HuH-7 (cell line): ENCODE results near the gene MDM1.

ENCODE experiments used
- DNase-seq: peaks from one replicate; pipeline ENCODE4 v3.0.0; 2011; ENCODE audit warnings: low spot score

The MDM1 gene

DNA sequence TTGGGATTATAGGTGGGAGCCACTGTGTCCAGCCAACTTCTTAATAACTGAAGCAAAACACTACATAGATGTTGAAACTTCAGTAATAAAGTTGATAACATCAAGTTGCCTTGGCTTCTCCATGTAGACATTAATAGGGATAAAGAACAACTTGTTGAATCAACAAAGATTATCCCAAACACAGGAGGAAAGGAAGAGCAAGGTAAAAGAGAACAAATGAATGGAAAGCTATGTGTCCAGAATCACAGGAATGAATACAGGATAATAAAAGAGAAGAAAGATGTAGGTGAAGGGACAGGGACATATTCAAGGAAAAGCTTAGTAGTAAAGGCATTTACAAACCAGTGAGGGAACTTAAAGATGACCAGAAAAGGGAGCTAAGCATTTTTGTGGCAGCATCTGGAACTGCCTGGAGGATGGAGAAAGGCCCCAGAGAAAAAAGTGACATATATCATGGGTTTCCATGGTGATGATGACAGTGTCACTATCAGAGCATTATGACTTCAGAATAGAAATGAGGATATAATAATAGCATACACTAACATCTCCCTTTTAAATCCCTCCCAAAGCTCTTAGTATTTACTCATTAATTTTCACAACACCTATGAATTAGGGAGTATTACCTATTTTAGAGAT lies 24.0 kb upstream of the MDM1 start:
- DNase-seq = no peak

DNA sequence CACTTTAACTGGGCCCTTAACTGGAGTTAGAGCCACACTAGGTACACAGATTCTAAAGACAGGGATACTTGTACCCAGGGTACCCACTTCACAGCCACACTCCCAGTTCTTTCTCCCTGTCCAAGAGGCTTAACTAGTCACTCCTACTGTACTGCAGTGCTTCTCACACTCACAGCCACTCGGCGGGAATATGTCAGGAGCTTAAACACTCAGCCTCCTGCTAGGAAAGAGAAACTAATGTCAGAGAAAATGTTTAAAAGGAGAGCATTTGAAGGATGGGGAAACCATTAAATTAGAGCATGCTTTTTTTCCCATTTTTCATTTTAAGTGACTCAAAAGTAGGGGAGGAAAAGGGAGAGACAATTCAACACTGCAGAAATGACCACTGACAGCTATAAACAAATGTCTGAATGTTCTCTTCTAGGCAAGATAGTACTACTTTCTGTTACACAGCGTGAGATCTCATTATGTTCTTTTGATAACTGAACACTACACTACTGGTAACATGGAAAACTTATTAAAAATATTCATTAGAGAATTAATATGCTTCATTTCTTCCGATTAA lies 22.9 kb upstream of the MDM1 start:
- DNase-seq = no peak

GRCh38 chr12:68352067-68352466 lies 19.9 kb upstream of the MDM1 start:
- no peak for DNase-seq

- no peak for DNase-seq
These were observed 18.6 kb upstream of the MDM1 start for GRCh38 chr12:68350753-68351152.

DNA sequence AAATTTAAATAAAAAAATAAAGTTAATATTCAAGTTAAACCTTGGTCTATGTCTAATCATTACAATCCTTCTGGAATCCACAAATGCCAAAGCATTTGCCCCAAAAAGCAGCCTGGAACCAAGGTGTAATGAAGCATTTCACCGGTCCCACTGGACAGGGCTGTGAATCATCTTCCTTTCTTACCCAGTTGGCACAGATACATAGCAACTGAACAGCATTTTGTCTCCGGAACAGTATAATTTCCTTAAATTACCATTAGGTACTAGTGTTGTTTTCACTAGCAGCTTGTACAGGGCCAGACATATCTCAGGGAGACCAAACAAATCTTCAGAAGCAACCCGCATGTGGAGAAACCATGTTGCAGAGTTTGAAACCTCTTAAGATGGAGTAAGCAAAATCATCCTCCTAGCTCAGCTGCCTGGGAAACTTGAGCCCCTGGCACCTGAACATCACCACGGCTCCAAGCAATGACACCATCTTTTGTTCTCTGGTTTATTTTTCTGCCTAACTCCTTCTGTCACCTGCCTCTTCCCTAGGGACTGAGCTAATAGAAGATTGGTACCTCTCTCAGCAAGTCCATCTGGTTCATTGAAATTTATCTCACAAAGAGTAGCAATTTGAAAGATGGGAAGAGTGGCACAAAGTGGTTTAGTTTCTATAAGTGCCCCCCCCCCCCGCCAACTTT lies 17.9 kb upstream of the MDM1 start:
- DNase-seq = no peak

DNA sequence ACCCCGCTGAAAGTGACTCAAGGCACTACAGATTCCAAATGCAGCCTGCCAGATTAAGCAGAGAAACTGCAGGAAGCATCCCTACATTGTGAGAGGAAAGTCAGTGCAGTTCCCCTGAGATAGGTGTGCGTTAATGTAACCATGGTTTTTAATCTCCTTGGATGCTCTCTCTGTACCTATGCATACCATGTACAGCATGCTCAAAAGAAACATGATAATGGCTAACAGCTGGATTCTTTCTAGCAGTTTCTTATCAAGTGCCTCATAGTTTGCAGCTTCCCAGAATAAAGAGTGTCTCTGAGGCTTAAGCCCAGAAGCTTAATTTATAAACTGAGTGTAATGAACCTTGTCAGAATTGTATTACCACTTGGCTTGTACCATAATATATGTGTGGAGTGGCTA lies 17.1 kb upstream of the MDM1 start:
- DNase-seq = no peak

- no peak for DNase-seq
These were observed 16.3 kb upstream of the MDM1 start for GRCh38 chr12:68348419-68348818.

- no peak for DNase-seq
These were observed 13.6 kb upstream of the MDM1 start for GRCh38 chr12:68345763-68346162.

- DNase-seq = no peak
These were observed 12.0 kb upstream of the MDM1 start for GRCh38 chr12:68344126-68344525.

DNA sequence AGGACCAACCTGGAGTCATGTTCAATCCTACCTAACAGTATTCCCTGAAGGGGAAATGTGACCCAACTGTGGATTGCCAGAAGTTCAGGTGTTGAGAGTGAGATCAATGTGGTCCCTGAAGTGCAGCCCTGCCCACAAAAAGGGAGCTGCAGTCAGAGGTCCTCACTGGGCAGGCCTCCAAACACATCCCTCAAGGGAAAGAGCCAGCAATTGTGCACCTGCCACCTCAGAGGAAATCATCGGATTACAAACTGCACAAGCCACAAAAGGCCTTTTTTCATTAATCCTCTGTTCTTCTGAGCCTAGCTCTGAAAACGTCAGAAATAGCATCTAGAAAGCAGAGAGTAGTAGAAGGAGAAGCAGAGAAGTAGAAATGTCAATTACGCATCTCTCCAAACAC lies 10.8 kb upstream of the MDM1 start:
- DNase-seq = no peak

DNA sequence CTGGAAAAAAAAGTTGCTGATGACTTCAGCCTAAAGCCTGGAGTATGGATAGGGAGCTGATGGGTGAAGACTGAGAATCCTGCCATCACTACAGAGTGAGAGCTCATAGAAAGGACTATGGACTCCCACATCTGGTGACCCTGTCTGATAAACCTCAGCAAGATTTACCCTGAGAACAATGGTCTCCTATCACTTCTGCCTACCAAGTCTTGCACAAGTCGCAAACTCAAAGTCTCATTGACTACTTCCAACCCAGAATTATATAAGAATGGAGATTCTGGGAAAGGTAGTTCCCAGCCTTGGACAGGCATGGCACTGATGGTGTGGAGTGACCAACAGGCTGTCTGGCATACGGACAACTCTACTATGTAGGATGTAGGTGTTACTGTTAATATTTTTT lies 9.7 kb upstream of the MDM1 start:
- DNase-seq = peak; percentile 18

DNA sequence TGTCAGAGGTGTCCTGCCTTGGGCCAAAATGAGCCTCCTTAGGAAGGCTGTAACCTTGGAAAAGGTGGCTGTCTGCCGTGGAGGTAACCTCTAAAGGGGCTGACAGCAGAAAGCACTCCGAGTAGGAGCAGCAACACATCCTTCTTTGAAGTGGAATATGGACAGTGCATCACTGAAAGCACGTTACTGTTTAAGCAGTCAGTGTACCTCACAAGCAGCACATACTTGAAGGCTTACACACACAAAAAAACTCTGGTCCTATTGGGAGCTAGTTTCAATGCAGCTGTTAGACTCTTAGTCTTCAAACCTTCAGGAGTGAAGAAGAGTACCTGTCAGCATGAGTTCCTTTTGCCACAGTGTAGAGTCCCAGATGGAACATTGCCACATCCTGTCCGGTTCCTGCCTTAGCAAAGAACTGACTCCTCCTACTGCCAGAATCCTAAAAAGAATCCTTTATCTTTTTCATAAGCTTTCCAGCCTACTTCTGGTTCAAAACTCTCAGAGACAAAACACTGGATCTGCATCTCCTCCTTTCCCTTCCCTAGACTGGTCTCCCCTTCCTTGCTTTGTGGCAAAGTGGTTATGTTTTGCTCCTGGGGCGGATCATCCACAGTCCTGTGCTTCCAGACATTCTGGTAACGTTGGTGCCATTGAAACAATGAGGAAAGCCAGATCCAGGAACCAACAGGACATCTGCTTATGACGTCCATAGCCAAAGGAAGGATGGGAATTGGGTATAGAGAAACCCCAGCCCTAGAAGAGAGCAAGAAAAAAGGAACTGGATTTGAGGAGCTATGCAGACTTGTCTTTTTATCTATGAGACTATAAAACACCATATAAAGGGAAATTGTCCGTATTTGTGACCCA lies 8.5 kb upstream of the MDM1 start:
- DNase-seq = no peak

- DNase-seq = no peak
These were observed 4.7 kb upstream of the MDM1 start for GRCh38 chr12:68336889-68337303.

GRCh38 chr12:68335462-68335861 lies 3.3 kb upstream of the MDM1 start:
- DNase-seq = no peak

DNA sequence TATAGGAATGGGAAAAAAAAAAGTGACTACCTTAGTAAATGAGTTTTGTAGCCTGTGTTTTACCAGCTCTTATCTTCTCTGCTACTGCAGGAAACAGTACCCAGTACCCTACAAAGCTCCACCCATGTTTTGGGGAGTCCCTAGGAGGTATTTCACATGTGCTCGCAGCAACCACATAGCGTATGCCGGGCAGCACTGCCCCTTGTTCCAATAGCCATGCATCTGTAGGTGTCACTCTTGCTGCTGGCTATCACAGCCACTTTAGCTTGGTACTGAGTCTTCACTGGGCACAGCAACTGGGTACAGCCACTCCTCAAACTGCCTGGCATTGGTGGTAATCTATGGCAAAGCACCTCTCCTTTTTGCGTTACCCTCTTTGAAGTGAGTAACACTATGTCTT lies 2.0 kb upstream of the MDM1 start:
- no peak for DNase-seq

DNA sequence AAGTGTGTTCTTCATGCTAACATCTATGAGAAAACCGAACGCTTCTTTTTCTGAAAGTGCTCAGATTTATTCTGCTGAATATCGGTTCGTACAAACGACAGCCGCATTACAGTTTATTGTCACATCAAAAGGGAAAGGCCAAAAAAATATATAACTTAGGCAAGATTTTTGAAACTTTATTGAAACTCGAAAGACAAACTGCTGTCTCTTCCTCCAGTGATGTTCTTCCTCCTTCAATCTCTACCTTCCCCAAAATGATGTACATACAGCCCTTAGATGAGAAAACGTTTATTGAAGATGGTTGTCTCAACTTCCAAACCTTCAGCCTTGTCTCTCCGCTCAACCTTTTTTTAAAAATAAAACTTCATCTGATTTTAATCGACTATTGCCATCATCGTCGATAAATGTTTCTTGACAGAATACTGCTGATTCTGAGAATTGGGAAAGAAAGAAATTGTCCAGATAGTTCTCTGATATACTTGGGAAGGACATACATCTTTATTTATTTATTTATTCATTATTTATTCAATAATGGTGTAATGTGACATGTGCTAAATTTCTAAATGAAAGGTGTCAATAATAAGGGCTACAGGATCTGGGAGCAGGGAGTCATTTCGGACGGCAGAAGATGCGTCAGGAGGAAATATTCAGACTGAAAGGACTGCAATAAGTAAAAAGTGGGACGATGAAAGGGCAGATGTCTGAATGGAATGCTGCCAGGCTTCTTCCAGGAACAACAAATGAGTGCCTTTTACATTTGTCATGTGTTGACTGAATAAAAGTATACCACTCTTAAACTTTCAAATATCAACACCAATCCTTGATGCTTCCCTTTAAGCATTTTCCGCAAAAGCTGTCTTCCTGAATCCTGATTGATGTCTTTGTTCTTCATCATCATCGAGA lies 817 bp upstream of the MDM1 start:
- DNase-seq = no peak

DNA sequence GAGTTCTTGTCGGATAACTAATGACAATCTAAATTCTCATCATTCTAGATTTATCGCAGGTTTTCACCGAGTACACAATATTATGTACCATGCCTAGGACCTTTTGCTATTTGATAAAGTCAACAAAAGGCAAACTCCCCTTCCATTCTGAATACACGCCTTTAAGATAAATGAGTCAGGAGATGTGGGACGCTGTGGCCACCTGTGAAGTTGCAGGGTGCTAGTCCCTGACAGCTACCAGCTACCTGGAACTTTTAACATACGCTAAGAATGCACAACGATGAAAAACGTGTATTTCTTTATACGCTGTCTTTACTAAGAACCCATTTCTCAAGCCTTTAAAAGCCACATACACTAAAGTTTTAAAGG lies 678 bp downstream of the MDM1 start:
- peak; percentile 23 for DNase-seq

GRCh38 chr12:68327896-68328295 lies 4.3 kb downstream of the MDM1 start:
- no peak for DNase-seq

DNA sequence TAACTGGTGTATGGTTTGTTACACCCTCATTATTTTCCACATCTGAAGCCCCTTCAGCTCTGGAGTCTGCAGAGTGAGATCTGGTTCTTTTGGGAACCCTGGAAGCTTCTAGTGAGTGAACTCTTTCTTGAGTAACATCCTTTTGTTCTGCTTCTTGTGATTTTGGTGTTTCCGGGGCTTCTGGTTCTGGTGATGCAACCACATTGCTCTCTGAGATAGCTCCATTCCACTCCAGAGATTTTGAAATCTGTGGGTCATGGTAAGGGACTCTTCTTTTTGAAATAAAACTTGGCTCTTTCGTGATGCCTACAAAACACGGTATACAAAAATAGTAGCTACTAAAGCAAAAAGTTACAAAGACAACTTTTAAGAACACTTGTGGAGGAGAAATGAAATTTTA lies 5.4 kb downstream of the MDM1 start:
- DNase-seq = no peak

GRCh38 chr12:68325966-68326365 lies 6.2 kb downstream of the MDM1 start:
- DNase-seq = no peak

DNA sequence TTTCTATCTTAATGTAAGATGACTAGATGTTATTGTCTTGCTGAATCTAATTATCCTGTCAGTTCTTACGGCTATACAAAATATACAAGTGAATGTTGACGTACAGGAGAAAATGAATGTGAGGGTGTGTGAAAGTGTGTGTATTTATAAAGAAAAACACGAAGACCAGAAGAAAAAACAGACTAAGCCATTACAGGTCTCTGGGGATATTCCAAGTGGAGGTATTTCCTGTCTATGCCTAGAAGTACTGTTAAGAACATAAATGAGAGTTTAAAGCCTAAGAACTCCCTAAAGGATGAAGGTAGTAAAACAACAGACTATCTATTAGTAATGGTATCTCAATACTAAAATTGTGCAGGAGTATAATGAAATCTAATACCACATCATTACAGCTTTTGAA lies 7.6 kb downstream of the MDM1 start:
- no peak for DNase-seq

DNA sequence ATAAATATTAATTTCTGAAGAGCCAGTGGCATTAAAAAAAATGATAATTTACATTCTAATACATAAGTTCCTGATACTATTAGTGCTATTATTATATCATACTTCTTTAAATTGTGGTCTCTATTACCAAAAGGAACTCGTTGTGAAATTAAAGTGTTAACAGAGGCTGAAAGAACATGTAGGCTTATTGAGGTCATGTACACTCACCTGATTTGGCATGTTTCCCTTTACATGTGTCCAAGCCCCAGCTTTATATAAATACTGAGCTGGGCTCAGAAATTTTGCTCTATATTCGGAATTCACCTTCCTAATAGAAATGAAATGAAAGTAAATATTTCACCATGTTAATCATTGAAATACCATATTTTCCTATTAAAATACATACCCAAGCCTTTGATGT lies 11.0 kb downstream of the MDM1 start:
- DNase-seq = no peak
